ELF-1 (cell line): ENCODE data around the gene STX16.
"Not testable (repeated sequence)": the region's sequence is repeated elsewhere in the genome, so short reads cannot be mapped to it uniquely, and the experiment has no call there.

Experiments used
- DNase-seq: peaks from one replicate; pipeline ENCODE4 v3.0.0-alpha.2; 2016; ENCODE audit warnings: low read depth, low spot score

STX16 gene

GRCh38 chr20:58722877-58723627, 72.0 kb downstream of the STX16 start:
- DNase-seq = no peak

- no peak for DNase-seq
Observed at GRCh38 chr20:58723628-58723984, 72.5 kb downstream of the STX16 start.

GRCh38 chr20:58726156-58726555, 75.1 kb downstream of the STX16 start:
- DNase-seq = not testable (repeated sequence)
